Keratinocyte (primary cell): ENCODE results near the gene MTHFD2. TPM values are rescaled to one million over a fixed set of nuclear protein-coding genes. Genes with fewer than 3 reads are reported as not detected.

Experiments
- DNase-seq: peaks from one replicate; pipeline ENCODE4 v3.0.0-alpha.2; 2011; ENCODE audit warnings: low read depth, missing footprints, low spot score
- FAIRE-seq: peaks from 2 replicates; lab custom pipeline; 2011; peaks lifted over from hg19 to GRCh38; lab: Jason Lieb, UNC
- H2AFZ ChIP-seq: 2 replicates; pipeline ENCODE4 v1.6.0; 2012; ENCODE audit warnings: low read length, control low read depth, inconsistent platforms; ENCODE audit not compliant: control insufficient read depth
- H3K27ac ChIP-seq: 2 replicates; pipeline ENCODE4 v1.5.1; 2011; ENCODE audit warnings: low read length; ENCODE audit not compliant: control insufficient read depth, insufficient read depth
- H3K27me3 ChIP-seq: 3 replicates; pipeline ENCODE4 v1.6.0; 2011; ENCODE audit warnings: low read length; ENCODE audit not compliant: control insufficient read depth, insufficient read depth; ENCODE audit errors: extremely low read depth
- H3K36me3 ChIP-seq, 2 experiments: 2 replicates in 1 of 2; 3 replicates in 1 of 2; pipeline ENCODE4 v1.5.1; 2011; ENCODE audit warnings: low read length in 2 of 2, mild to moderate bottlenecking in 1 of 2; ENCODE audit not compliant: control insufficient read depth in 2 of 2, insufficient read depth in 2 of 2; ENCODE audit errors: extremely low read depth in 1 of 2
- H3K4me1 ChIP-seq: 3 replicates; pipeline ENCODE4 v1.5.1; 2011; ENCODE audit warnings: low read length; ENCODE audit not compliant: control insufficient read depth, insufficient read depth; ENCODE audit errors: extremely low read depth
- H3K4me2 ChIP-seq: 3 replicates; pipeline ENCODE4 v1.6.0; 2011; ENCODE audit warnings: low read depth, low read length; ENCODE audit not compliant: control insufficient read depth, insufficient read depth; ENCODE audit errors: extremely low read depth
- H3K4me3 ChIP-seq, 3 experiments: fragments of 200-600 bp in 1 of 3; sonication (generic) in 1 of 3; 2 replicates in 2 of 3; 3 replicates in 1 of 3; pipeline ENCODE4 v1.5.1; 2011 to 2016; ENCODE audit warnings: low read length in 3 of 3, mild to moderate bottlenecking in 3 of 3, control low read depth in 2 of 3, inconsistent platforms in 1 of 3, low read depth in 1 of 3, mixed read lengths in 1 of 3, mixed run types in 1 of 3, moderate library complexity in 1 of 3; ENCODE audit not compliant: control insufficient read depth in 2 of 3, insufficient read depth in 2 of 3; ENCODE audit errors: extremely low read depth in 1 of 3
- H3K79me2 ChIP-seq: 2 replicates; pipeline ENCODE4 v1.6.0; 2012; ENCODE audit warnings: low read length; ENCODE audit not compliant: control insufficient read depth, insufficient read depth
- H3K9ac ChIP-seq: 3 replicates; pipeline ENCODE4 v1.6.0; 2011; ENCODE audit warnings: low read length; ENCODE audit not compliant: control insufficient read depth, insufficient read depth; ENCODE audit errors: extremely low read depth
- H3K9me1 ChIP-seq: 3 replicates; pipeline ENCODE4 v1.6.0; 2011; ENCODE audit warnings: low read length; ENCODE audit not compliant: control insufficient read depth, insufficient read depth; ENCODE audit errors: extremely low read depth
- H3K9me3 ChIP-seq: 2 replicates; pipeline ENCODE4 v1.5.1; 2012; ENCODE audit warnings: low read depth, low read length; ENCODE audit not compliant: control insufficient read depth
- H4K20me1 ChIP-seq: 3 replicates; pipeline ENCODE4 v1.6.0; 2011; ENCODE audit warnings: low read length; ENCODE audit not compliant: control insufficient read depth, insufficient read depth; ENCODE audit errors: extremely low read depth
- EZH2 ChIP-seq: IDR thresholded peaks from one replicate; pipeline ENCODE4 v1.6.1; 2012; ENCODE audit warnings: inconsistent platforms, mild to moderate bottlenecking, low read length, moderate library complexity
- dilution Hi-C: fragments of 300-500 bp; cut with MboI; formaldehyde crosslinking; loops from one replicate; pipeline ENCODE4 v1.7.0; 2020; ENCODE audit warnings: low sequenced_read_pairs; ENCODE audit not compliant: extremely low pct_ligation_motif_present
- polyA plus RNA-seq, 5 experiments: library from polyadenylated mRNA; depleted of rRNA in 3 of 5; stranded (reverse) in 3 of 5; stranded (forward) in 1 of 5; unstranded in 1 of 5; fragments of >200 nt; gene quantifications; 1 replicate in 1 of 5; 2 replicates in 3 of 5; 3 replicates in 1 of 5; pipeline versions ENCODE4 v1.2.1 to v1.2.3, GENCODE V29; 2011 to 2012; ENCODE audit warnings: missing spikeins in 2 of 5, low read depth in 1 of 5, low replicate concordance in 1 of 5
- TF ChIP-seq, protein P1 (sequence below), 3 experiments: IDR thresholded peaks in 1 of 3; conservative IDR thresholded peaks in 1 of 3; optimal IDR thresholded peaks in 1 of 3; 2 replicates in 2 of 3; 3 replicates in 1 of 3; pipeline versions ENCODE3 to v1.5.1; 2011; ENCODE audit warnings: low read length in 3 of 3, mild to moderate bottlenecking in 3 of 3, moderate library complexity in 2 of 3, control low read depth in 1 of 3, inconsistent platforms in 1 of 3; ENCODE audit not compliant: insufficient read depth in 2 of 3; ENCODE audit errors: extremely low read depth in 1 of 3

Gene MTHFD2
- polyA plus RNA-seq, 1 donor (not counting 4 experiments of a cell fraction or from before 2014, with no cell fraction given): 114 TPM

DNA sequence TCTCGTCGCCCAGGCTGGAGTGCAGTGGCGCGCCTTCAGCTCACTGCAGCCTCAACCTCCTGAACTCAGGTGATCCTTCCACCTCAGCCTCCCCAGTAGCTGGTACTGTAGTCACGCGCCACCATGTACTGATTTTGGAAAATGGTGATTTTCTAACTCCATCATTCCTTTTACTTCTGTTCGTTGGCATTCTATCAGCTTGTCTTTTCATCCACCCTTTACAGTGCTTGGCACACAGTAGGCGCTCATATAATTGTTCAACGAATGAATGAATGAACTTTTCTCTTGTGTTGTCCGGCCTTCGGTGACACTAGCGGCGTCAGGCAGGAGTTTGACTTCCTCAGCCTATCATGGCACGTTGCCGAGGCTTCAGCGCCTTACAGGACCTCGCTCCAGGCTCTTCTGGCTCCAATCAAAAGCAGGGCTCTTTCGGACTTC, 373 bp upstream of the MTHFD2 start:
- Histone ChIP-seq H3K9ac (peak overlapping the region; percentile 97), H3K9me1 (no peaks in the 10 kb centered on the region), H2AFZ (peak overlapping the region; percentile 58), H3K4me3 (peak overlapping the region in 2 of 3 experiments; percentile 80 to 87), H3K9me3 (no peaks in the 10 kb centered on the region), H3K27me3 (no peaks in the 10 kb centered on the region), H3K4me2 (peak overlapping the region; percentile 78), H3K36me3 (peaks cover 0 to 9% of the 10 kb centered on the region in 2 experiments), H4K20me1 (peaks cover 15% of the 10 kb centered on the region), H3K4me1 (peaks cover 22% of the 10 kb centered on the region), H3K79me2 (peaks cover 46% of the 10 kb centered on the region), H3K27ac (peak overlapping the region; percentile 85)
- dilution Hi-C loops: no loop called here
- DNase-seq: no peak
- FAIRE-seq: no peak
- TF ChIP-seq EZH2: no peak
- TF ChIP-seq, protein P1, sequence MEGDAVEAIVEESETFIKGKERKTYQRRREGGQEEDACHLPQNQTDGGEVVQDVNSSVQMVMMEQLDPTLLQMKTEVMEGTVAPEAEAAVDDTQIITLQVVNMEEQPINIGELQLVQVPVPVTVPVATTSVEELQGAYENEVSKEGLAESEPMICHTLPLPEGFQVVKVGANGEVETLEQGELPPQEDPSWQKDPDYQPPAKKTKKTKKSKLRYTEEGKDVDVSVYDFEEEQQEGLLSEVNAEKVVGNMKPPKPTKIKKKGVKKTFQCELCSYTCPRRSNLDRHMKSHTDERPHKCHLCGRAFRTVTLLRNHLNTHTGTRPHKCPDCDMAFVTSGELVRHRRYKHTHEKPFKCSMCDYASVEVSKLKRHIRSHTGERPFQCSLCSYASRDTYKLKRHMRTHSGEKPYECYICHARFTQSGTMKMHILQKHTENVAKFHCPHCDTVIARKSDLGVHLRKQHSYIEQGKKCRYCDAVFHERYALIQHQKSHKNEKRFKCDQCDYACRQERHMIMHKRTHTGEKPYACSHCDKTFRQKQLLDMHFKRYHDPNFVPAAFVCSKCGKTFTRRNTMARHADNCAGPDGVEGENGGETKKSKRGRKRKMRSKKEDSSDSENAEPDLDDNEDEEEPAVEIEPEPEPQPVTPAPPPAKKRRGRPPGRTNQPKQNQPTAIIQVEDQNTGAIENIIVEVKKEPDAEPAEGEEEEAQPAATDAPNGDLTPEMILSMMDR (optimal IDR thresholded peaks at IDR 0.05 in 1 of 3, IDR thresholded peaks at IDR 0.05 in 1 of 3, conservative IDR thresholded peaks at IDR 0.05 in 1 of 3; ENCODE audit: extremely low read depth in 1 of 3, insufficient read depth in 2 of 3, low read length in 3 of 3): no peak

DNA sequence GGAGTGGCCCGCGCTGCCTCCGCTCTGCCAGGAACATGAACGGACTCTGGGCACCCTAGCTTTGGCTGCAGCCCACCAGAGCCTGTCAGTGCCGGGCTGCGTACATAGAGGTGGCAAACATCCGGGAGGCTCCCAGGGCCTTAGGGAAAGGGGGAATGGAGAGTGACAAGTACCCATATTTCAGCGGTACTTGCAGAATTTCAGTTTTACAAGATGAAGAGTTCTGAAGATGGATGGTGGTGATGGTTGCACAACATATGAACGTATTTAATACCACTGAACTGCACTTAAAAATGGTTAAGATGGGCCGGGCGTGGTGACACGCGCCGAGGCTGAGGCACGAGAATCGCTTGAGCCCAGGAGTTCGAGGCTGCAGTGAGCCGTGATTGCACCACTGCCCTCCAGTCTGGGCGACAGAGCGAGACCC, 873 bp downstream of the MTHFD2 start:
- TF ChIP-seq, protein P1 (optimal IDR thresholded peaks at IDR 0.05 in 1 of 3, IDR thresholded peaks at IDR 0.05 in 1 of 3, conservative IDR thresholded peaks at IDR 0.05 in 1 of 3; ENCODE audit: extremely low read depth in 1 of 3, insufficient read depth in 2 of 3, low read length in 3 of 3): no peak
- no peak for TF ChIP-seq EZH2
- peaks cover under 1 to 11% of the 10 kb centered on the region in 2 experiments for H3K36me3 ChIP-seq
- H3K27ac ChIP-seq: peak overlapping the region; percentile 85
- peak overlapping the region; percentile 80 to 93 (median 87) for H3K4me3 ChIP-seq
- H3K79me2 ChIP-seq: peaks cover 58% of the 10 kb centered on the region
- H4K20me1 ChIP-seq: peaks cover 18% of the 10 kb centered on the region
- H2AFZ ChIP-seq: no peak overlapping the region
- H3K4me2 ChIP-seq: peak overlapping the region; percentile 78
- dilution Hi-C loops: no loop called here
- H3K4me1 ChIP-seq: peaks cover 24% of the 10 kb centered on the region
- FAIRE-seq (no peak), DNase-seq (no peak)
- no peaks in the 10 kb centered on the region for H3K9me1 ChIP-seq
- H3K9ac ChIP-seq: peak overlapping the region; percentile 97
- no peaks in the 10 kb centered on the region for H3K27me3 ChIP-seq
- no peaks in the 10 kb centered on the region for H3K9me3 ChIP-seq
